ENCODE results near the gene HDAC11. TPM values are rescaled to one million over a fixed set of nuclear protein-coding genes. Genes with fewer than 3 reads are reported as not detected.

The HDAC11 gene
- total RNA-seq, 1 experiment from 2014 or later: 11.8 TPM

DNA sequence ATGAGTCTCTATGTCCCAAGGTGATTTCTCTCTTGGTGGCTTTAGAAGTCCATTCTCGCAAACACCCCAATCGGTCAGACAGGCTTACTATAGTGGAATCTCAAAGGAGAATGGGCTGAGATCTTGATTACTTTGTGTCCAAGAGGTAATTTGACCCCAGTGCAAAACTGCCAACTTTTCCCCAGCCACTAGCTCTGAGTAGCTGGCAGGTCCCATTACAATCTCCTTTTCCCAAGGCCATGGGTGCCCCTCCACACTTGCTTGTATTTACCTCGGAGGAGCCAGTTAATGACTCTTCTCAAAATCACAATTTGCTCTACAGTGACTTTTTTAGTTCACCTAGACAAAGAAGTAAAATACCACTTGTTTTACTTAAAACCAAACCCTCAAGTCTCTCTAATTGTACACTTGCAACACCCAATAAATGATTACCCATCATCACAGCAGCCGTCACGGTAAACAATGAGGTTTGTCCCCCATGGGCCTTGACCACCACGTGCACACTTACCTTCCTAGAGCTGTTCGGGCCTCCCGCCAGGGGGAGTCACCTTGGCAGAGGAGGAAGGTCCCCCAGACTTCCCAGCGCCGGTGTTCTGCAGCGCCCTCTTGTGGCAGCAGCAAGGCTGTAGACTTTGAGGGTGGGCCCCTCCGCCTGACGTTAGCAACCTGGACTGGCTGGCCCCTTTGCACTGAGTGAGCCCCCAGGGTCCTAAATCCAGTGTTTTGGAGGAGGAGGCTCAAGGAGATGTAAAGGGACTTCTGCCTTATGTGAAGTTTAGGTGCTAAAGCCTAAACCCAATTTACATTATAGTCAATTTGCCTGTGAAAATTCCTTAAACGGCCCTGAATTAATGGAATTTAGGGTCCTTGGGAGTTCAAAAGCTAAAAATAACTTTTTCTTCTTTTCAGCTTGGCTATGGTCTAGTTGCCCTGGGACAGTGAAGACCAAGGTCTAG, 18.7 kb upstream of the HDAC11 start:
- peak; percentile 83 for DNase-seq
- TF ChIP-seq, protein P1, sequence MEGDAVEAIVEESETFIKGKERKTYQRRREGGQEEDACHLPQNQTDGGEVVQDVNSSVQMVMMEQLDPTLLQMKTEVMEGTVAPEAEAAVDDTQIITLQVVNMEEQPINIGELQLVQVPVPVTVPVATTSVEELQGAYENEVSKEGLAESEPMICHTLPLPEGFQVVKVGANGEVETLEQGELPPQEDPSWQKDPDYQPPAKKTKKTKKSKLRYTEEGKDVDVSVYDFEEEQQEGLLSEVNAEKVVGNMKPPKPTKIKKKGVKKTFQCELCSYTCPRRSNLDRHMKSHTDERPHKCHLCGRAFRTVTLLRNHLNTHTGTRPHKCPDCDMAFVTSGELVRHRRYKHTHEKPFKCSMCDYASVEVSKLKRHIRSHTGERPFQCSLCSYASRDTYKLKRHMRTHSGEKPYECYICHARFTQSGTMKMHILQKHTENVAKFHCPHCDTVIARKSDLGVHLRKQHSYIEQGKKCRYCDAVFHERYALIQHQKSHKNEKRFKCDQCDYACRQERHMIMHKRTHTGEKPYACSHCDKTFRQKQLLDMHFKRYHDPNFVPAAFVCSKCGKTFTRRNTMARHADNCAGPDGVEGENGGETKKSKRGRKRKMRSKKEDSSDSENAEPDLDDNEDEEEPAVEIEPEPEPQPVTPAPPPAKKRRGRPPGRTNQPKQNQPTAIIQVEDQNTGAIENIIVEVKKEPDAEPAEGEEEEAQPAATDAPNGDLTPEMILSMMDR (IDR thresholded peaks at IDR 0.05; ENCODE audit: unreplicated experiment): peak; percentile 74
- Mint-ChIP-seq H3K4me3 (ENCODE audit: low read depth, unreplicated experiment) (no peak overlapping the region), H3K4me1 (ENCODE audit: low read depth, unreplicated experiment) (no peaks in the 10 kb centered on the region), H3K36me3 (ENCODE audit: insufficient read depth, unreplicated experiment) (no peaks in the 10 kb centered on the region), H3K27me3 (ENCODE audit: unreplicated experiment) (peaks cover 53% of the 10 kb centered on the region), H3K9me3 (ENCODE audit: low read depth, unreplicated experiment) (no peaks in the 10 kb centered on the region), H3K27ac (ENCODE audit: unreplicated experiment) (no peak overlapping the region)
- no TSS peak for BruUV-seq (replicated peaks)
- intact Hi-C loops (cut with micrococcal nuclease; ENCODE audit: unreplicated experiment): no loop called here
- CTCF ChIA-PET: interaction anchor here (0.9 to 3.0 kb wide), 3 partner anchors 9 to 370 kb away, joined by 3 to 13 read pairs (median 5); no protein-coding TSS in a partner anchor

DNA sequence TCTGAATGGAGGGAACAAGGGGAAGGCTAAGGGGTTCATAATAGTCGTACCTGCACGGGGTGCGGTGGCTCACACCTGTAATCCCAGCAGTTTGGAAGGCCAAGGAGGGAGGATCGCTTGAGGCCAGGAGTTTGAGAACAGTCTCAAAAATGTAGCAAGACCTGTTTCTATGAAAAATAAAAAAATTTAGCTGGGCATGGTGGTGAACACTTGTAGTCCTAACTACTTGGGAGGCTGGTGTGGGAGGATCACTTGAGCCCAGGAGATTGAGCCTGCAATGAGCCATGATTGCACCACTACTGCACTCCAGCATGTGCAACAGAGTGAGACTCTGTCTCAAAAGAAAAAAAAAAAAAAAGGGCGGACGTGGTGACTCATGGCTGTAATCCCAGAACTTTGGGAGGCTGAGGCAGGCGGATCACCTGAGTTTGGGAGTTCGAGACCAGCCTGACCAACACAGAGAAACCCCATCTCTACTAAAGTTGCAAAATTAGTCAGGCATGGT, 17.9 kb upstream of the HDAC11 start:
- TF ChIP-seq, protein P1 (IDR thresholded peaks at IDR 0.05; ENCODE audit: unreplicated experiment): no peak
- no peaks in the 10 kb centered on the region for H3K4me1 Mint-ChIP-seq (ENCODE audit: low read depth, unreplicated experiment)
- H3K36me3 Mint-ChIP-seq (ENCODE audit: insufficient read depth, unreplicated experiment): no peaks in the 10 kb centered on the region
- no peaks in the 10 kb centered on the region for H3K9me3 Mint-ChIP-seq (ENCODE audit: low read depth, unreplicated experiment)
- intact Hi-C loops (cut with micrococcal nuclease; ENCODE audit: unreplicated experiment): no loop called here
- H3K27me3 Mint-ChIP-seq (ENCODE audit: unreplicated experiment): peaks cover 53% of the 10 kb centered on the region
- no peak for DNase-seq
- H3K27ac Mint-ChIP-seq (ENCODE audit: unreplicated experiment): no peak overlapping the region
- BruUV-seq (replicated peaks): no TSS peak
- CTCF ChIA-PET: interaction anchor here (0.9 to 3.0 kb wide), 3 partner anchors 10 to 370 kb away, joined by 3 to 13 read pairs (median 5); no protein-coding TSS in a partner anchor
- H3K4me3 Mint-ChIP-seq (ENCODE audit: low read depth, unreplicated experiment): no peak overlapping the region

DNA sequence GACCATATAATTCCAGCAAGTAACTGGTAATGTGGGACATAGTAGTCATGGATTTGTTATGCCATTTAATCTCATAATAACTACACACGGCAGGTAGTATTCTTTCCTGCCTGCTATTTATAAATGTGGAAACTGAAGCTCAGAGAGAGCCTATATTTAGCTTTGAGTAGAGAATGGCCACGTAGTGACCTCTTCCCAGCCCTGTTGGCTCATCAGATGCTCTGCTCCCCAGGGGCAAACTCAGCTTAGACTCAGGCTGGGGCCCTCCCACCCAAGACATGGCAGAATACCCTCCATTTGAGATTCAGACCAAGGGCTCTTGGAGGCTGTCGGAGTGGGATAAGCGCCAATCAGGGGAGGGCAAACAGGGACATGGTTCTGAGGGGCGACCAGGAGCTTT, 17.3 kb upstream of the HDAC11 start:
- Mint-ChIP-seq H3K4me1 (ENCODE audit: low read depth, unreplicated experiment) (no peaks in the 10 kb centered on the region), H3K9me3 (ENCODE audit: low read depth, unreplicated experiment) (no peaks in the 10 kb centered on the region), H3K27me3 (ENCODE audit: unreplicated experiment) (peaks cover 53% of the 10 kb centered on the region), H3K27ac (ENCODE audit: unreplicated experiment) (no peak overlapping the region), H3K36me3 (ENCODE audit: insufficient read depth, unreplicated experiment) (no peaks in the 10 kb centered on the region), H3K4me3 (ENCODE audit: low read depth, unreplicated experiment) (no peak overlapping the region)
- CTCF ChIA-PET: interaction anchor here (3.0 kb wide), 1 partner anchor 11 kb away, joined by 13 read pairs; no protein-coding TSS in a partner anchor
- TF ChIP-seq, protein P1 (IDR thresholded peaks at IDR 0.05; ENCODE audit: unreplicated experiment): no peak
- no peak for DNase-seq
- intact Hi-C loops (cut with micrococcal nuclease; ENCODE audit: unreplicated experiment): no loop called here
- BruUV-seq (replicated peaks): no TSS peak

DNA sequence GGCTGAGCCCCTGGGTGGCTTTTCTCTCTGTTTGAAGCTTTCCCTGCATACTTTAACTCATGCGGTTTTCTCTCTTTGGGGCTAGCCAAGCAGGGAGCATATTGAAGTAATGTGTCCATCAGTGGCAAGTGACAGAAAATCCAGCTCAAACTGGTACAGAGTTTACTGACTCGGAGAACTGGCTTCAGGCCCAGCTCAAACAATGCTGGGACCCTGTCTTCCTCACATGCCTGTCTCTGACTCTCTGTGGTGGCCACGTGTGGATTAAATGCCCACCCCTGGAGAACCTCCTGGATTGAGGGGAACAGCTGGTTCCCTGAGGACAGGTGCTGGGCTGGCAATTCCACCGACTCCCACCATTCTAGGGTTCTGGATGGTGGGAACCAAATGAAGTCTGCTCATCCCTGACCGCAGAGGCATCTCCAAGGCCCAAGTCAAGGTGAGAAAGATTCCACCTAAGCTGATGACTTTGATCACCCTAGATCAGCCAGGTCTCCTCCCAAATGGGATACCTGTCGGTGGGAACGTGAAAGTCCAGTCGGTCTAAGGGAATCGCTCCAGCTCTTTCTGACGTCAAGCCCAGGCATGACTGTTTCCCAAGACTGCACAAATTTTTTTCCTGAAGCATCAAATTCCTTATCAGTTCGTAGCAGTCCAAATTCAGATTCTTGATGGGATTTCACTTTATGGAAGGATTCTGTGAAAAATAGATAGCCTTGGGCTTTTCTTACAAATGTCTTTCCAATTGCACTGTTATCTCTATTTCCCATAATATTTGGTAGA, 16.3 kb upstream of the HDAC11 start:
- H3K4me3 Mint-ChIP-seq (ENCODE audit: low read depth, unreplicated experiment): no peak overlapping the region
- CTCF ChIA-PET: no interaction called here
- no peaks in the 10 kb centered on the region for H3K36me3 Mint-ChIP-seq (ENCODE audit: insufficient read depth, unreplicated experiment)
- no peaks in the 10 kb centered on the region for H3K4me1 Mint-ChIP-seq (ENCODE audit: low read depth, unreplicated experiment)
- no peak overlapping the region for H3K27ac Mint-ChIP-seq (ENCODE audit: unreplicated experiment)
- H3K27me3 Mint-ChIP-seq (ENCODE audit: unreplicated experiment): peaks cover 53% of the 10 kb centered on the region
- DNase-seq: no peak
- intact Hi-C loops (cut with micrococcal nuclease; ENCODE audit: unreplicated experiment): no loop called here
- BruUV-seq (replicated peaks): no TSS peak
- TF ChIP-seq, protein P1 (IDR thresholded peaks at IDR 0.05; ENCODE audit: unreplicated experiment): no peak
- H3K9me3 Mint-ChIP-seq (ENCODE audit: low read depth, unreplicated experiment): no peaks in the 10 kb centered on the region

Measured in Calu3 (cell line).